LHCN-M2 (cell line): ENCODE results near the gene TMEM185B. TPM values are rescaled to one million over a fixed set of nuclear protein-coding genes. Genes with fewer than 3 reads are reported as not detected.
"Not testable (repeated sequence)": the region's sequence is repeated elsewhere in the genome, so short reads cannot be mapped to it uniquely, and the experiment has no call there.

Experiments used
- DNase-seq: peaks from one replicate; pipeline ENCODE4 v3.0.0-alpha.2; 2012; ENCODE audit warnings: low read depth
- total RNA-seq: library from RNA; depleted of rRNA; stranded (reverse); fragments of >200 nt; gene quantifications from 2 replicates; pipeline ENCODE4 v1.2.3, GENCODE V29; 2014

TMEM185B gene
- total RNA-seq, 1 experiment from 2014 or later = 39.8 TPM

DNA sequence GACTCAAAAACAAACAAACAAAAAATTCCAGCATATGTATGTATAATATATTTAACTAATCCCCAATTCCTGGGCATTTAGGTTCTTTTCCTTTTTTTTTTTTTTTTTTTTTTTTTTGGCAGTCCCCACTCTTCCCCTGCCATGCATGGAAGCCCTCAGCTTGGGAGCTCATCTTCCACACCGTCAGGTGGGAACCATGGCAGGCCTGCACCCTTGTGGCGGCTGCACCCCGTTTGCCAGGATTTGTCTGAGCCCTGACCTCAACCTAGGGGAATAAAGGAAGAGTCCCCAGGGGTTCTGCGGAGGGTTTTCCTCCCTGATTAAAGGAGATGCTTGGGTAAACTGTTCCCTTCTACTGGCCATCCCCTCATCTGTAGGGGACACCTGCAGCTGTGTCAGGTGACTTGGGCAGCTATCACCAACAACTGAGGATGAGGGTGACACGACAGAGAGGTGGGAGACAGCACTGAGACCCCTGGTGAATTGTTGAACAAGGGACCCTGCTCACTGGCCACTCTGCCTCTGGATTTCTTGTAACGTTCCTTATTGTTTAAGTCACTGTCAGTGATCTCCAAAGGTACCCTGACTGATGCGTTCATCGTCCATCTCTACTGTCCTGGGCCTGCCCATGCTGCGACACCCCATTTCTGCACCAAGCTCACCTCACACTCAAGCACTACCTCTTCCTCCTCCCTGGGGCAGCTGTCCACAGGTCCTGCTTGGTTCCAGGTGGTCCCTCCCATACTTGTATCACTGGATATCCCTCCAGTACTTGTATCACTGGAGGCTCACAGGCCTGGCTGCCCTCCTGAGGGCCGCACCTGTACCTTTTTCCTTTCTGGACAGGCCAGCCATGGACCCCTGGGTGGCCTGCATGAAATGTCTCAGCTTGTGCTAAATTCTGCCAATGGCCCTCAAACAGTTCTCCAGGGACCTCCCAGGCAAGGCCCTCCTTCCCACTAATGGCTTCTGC, 14.5 kb downstream of the TMEM185B start:
- DNase-seq = no peak

DNA sequence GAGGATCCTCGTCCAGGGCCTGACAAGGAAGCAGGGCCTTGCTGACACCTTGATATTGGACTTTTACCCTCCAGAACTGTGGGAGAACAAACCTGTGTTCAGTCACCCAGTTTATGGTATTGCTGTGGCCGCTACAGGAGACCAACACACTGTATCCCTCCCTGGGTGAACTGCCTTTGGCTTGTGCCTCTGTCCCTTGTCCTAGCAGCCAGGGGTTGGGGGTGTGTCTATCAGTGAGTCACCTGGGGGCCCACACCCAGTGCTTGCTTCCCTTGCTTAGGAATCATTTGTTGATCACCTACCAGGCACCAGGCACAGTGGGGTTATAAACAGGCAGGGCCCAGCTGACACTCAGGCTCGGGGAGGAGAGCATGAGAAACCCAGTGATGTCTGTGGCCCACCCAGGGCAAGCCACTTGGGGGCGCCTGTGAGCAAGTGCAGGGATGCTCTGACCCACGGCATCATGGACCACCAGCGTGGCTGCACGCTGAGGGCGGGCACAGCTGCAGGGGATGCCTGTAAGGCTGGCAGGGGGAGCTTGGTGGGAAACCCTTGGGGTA, 17.1 kb downstream of the TMEM185B start:
- no peak for DNase-seq

DNA sequence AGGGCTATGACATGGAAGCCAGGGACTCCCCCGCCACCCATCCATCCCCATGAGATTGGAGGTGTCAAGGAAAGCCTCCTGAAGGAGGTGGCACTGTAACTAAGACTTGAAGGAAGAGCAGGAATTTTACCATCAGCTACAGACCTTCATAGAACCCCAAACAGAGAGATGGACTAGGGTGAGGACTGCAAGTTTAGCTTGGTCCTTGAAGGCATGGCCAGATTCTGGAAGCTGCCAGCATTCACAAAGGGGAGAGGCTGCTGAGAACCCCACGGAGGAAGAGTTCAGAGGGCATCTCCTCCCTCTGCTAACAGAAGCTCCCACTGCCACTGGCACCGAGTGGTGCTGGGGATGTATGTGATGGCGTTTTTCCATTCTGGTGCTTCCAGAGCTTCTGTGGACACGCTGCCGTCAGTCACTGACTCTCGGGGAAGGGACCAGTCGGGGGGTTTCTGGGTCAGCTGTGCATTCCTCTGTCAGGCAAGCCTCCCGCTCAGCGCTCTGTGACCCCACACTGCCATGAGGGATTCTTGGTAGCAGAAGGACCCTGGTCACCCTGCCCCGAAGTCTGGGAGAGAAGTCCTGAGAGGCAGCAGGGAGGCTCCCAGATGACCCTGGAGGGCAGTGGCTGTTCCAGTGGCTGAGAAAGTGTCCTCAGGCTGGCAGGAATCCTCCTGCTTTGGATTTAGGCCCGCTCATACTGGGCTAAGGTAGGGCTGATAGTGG, 18.1 kb downstream of the TMEM185B start:
- no peak for DNase-seq

GRCh38 chr2:120204417-120204816, 18.8 kb downstream of the TMEM185B start:
- DNase-seq = no peak

GRCh38 chr2:120204022-120204405, 19.2 kb downstream of the TMEM185B start:
- DNase-seq = no peak

DNA sequence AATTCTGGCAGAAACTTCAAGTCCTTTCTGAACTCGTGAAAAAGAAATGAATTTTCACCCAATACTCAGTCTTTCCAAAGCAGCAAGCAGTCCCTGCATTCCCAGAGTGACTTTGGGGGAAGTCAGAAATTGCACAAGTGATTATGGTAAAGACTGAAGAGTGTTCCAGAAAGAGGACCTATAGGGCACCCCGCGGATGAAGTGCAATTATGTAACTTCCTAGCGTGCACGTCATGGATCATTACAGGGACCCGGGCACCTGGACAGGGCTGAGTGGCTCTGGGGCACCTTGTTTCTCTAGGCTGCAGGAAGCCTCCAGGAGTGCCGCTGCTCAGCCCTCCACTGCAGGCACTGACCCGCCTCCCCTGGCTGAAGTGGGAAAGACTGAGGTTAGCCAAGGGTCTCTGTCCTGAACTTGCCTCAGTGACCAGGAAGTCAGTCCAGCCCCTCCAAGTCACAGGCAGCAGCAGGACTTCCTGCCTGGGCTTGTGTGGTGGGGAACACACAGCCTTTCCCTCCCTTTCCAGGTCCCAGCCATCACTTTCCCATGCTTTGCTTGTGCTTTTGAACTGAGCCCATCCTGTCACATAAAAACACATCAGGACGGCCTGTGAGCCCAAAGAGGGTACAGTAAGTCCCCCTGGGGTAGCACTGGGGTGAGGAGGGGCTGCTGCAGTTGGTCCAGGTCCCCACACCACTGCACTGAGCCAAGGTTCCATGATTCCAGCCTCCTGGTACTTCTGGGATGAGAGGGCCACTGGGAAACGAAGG, 19.8 kb downstream of the TMEM185B start:
- no peak for DNase-seq

GRCh38 chr2:120199817-120200459, 23.3 kb downstream of the TMEM185B start:
- not testable (repeated sequence) for DNase-seq

GRCh38 chr2:120195553-120195952, 27.6 kb downstream of the TMEM185B start:
- DNase-seq = no peak

GRCh38 chr2:120192280-120192679, 30.9 kb downstream of the TMEM185B start:
- no peak for DNase-seq

DNA sequence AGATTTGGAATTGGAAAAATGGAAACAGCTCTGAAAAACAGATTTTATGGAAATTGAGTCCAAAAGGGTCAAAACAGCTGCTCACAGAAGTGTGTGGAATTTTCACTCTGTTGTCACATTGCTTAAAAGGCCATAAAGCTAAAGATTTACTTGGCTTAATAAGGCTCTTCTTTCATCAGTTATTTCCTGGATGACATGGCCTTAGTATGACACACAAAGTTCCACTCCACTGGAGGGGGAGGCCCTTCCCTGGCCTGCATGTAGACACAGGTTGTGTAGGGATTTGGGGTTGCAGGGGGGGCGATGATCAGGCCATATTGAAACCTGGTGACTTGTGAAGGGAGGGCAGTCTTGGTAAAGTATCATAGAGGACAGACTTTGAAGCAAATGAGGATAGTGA, 34.0 kb downstream of the TMEM185B start:
- no peak for DNase-seq

DNA sequence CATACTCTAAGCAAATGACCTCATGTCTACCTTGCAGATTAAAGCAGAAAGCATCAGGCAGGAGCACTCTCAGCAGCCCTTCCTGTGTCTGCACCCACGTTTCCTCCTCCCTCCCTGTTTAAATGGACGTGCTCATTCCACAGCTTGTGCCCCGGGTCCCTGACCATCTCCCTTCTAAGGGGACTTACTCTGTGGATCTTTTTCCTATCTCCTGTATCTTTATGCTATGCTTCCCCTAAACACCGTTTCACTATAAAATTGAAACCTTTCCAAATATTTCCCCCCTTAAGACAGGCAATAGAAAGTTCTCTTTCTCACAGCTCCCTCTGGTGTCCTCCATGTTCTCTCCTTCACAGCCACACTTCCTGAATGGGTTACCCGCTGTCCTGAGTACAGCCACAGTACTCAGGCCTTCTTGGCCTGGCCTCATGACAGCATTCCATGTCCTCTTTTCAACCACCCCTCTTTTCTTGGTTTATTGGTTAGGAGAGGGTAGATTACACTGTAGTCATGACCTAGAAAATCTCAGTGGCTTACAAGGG, 41.1 kb downstream of the TMEM185B start:
- DNase-seq = no peak

- DNase-seq = peak; percentile 6
Measured at GRCh38 chr2:120180066-120180465, 43.1 kb downstream of the TMEM185B start.

- no peak for DNase-seq
Measured at GRCh38 chr2:120179396-120179795, 43.8 kb downstream of the TMEM185B start.

DNA sequence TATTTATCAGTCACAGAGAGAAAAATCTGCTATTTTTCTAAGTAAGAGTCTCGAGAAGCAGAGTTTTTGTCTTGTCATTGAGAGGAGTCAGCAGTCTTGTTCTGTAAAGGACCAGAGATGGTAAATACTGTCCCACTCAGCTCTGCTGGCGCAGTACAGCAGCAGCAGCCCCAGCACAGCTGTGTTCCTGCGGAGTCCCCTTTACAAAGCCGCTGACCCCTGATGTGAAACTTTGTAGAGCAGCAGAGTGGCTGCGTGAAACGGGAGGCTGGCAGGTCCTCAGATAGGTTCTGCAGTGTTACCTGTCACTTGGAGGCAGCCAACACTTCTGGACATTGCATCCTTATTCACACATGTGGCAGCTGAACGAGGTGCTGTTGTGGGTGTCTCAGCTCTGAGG, 45.2 kb downstream of the TMEM185B start:
- DNase-seq = no peak

- DNase-seq = no peak
Measured at GRCh38 chr2:120177001-120177621, 46.1 kb downstream of the TMEM185B start.

GRCh38 chr2:120176526-120176925, 46.7 kb downstream of the TMEM185B start:
- no peak for DNase-seq

- DNase-seq = peak; percentile 59
Measured at GRCh38 chr2:120174963-120175581, 48.1 kb downstream of the TMEM185B start.
